Measurements from ENCODE around the gene FGF12.

FGF12 gene

GRCh38 chr3:192186498-192186897, 540.8 kb downstream of the FGF12 start:
- Histone ChIP-seq H3K9ac (no peak overlapping the region), H3K4me2 (peak overlapping the region in 3 of 11 experiments; percentile 15 to 35 (median 27); a peak in 4 of 22 replicates), H3K4me3 (no peak overlapping the region), H4K20me1 (no peaks in the 10 kb centered on the region; a peak in 1 of 22 replicates), H3K36me3 (no peaks in the 10 kb centered on the region), H3K9me3 (replicated peaks in 1 of 11) (no peaks in the 10 kb centered on the region), H3K4me1 (peaks cover 0 to 14% (median 0%) of the 10 kb centered on the region in 10 experiments; a peak in 6 of 20 replicates), H3K27me3 (no peaks in the 10 kb centered on the region), H3K27ac (no peak overlapping the region)
- no peak for TF ChIP-seq Cebpa-rat (IDR thresholded peaks at IDR 0.05)

- Histone ChIP-seq H3K27ac (no peak overlapping the region), H3K4me2 (peak overlapping the region in 3 of 11 experiments; percentile 15 to 35 (median 27); a peak in 4 of 22 replicates), H3K9me3 (replicated peaks in 1 of 11) (no peaks in the 10 kb centered on the region), H3K4me1 (peaks cover 0 to 14% (median 0%) of the 10 kb centered on the region in 10 experiments; a peak in 6 of 20 replicates), H3K36me3 (no peaks in the 10 kb centered on the region), H4K20me1 (no peaks in the 10 kb centered on the region; a peak in 1 of 22 replicates), H3K9ac (no peak overlapping the region), H3K27me3 (no peaks in the 10 kb centered on the region), H3K4me3 (no peak overlapping the region)
- TF ChIP-seq Cebpa-rat (IDR thresholded peaks at IDR 0.05): no peak
These were observed 541.3 kb downstream of the FGF12 start for GRCh38 chr3:192186045-192186444.

GRCh38 chr3:192183109-192183508, 544.2 kb downstream of the FGF12 start:
- no peaks in the 10 kb centered on the region; a peak in 1 of 22 replicates for H4K20me1 ChIP-seq
- H3K4me3 ChIP-seq: no peak overlapping the region
- H3K27me3 ChIP-seq: no peaks in the 10 kb centered on the region
- no peak overlapping the region for H3K4me2 ChIP-seq
- no peak overlapping the region for H3K9ac ChIP-seq
- H3K9me3 ChIP-seq (replicated peaks in 1 of 11): no peaks in the 10 kb centered on the region
- no peaks in the 10 kb centered on the region for H3K36me3 ChIP-seq
- TF ChIP-seq Cebpa-rat (IDR thresholded peaks at IDR 0.05): no peak
- H3K4me1 ChIP-seq: peaks cover 0 to 14% (median 0%) of the 10 kb centered on the region in 10 experiments; a peak in 6 of 20 replicates
- H3K27ac ChIP-seq: no peak overlapping the region

GRCh38 chr3:192181151-192181550, 546.2 kb downstream of the FGF12 start:
- Histone ChIP-seq H3K4me3 (no peak overlapping the region), H3K36me3 (no peaks in the 10 kb centered on the region), H3K27me3 (no peaks in the 10 kb centered on the region), H4K20me1 (no peaks in the 10 kb centered on the region; a peak in 1 of 22 replicates), H3K4me2 (no peak overlapping the region), H3K9ac (no peak overlapping the region), H3K4me1 (peaks cover 0 to 2% (median 0%) of the 10 kb centered on the region in 10 experiments; a peak in 6 of 20 replicates), H3K27ac (no peak overlapping the region), H3K9me3 (replicated peaks in 1 of 11) (no peaks in the 10 kb centered on the region)
- TF ChIP-seq Cebpa-rat (IDR thresholded peaks at IDR 0.05): no peak

- Histone ChIP-seq H4K20me1 (no peaks in the 10 kb centered on the region), H3K4me3 (no peak overlapping the region), H3K4me1 (no peaks in the 10 kb centered on the region), H3K27ac (no peak overlapping the region), H3K9ac (no peak overlapping the region), H3K27me3 (no peaks in the 10 kb centered on the region), H3K36me3 (no peaks in the 10 kb centered on the region), H3K4me2 (no peak overlapping the region), H3K9me3 (replicated peaks in 1 of 11) (peaks cover 0 to 5% (median 0%) of the 10 kb centered on the region in 11 experiments; a peak in 1 of 22 replicates)
- TF ChIP-seq Cebpa-rat (IDR thresholded peaks at IDR 0.05): no peak
These were observed 550.0 kb downstream of the FGF12 start for GRCh38 chr3:192177383-192177782.

GRCh38 chr3:192174283-192174682, 553.1 kb downstream of the FGF12 start:
- Histone ChIP-seq H3K4me3 (no peak overlapping the region), H3K27ac (no peak overlapping the region), H3K36me3 (no peaks in the 10 kb centered on the region), H3K9me3 (replicated peaks in 1 of 11) (peaks cover 0 to 5% (median 0%) of the 10 kb centered on the region in 11 experiments; a peak in 1 of 22 replicates), H3K9ac (no peak overlapping the region), H3K4me2 (no peak overlapping the region), H4K20me1 (no peaks in the 10 kb centered on the region), H3K4me1 (peaks cover 0 to 17% (median 0%) of the 10 kb centered on the region in 10 experiments; a peak in 5 of 20 replicates), H3K27me3 (no peaks in the 10 kb centered on the region)
- no peak for TF ChIP-seq Cebpa-rat (IDR thresholded peaks at IDR 0.05)

- H3K4me3 ChIP-seq: no peak overlapping the region
- peaks cover 0 to 5% (median 0%) of the 10 kb centered on the region in 11 experiments; a peak in 1 of 22 replicates for H3K9me3 ChIP-seq (replicated peaks in 1 of 11)
- H3K36me3 ChIP-seq: no peaks in the 10 kb centered on the region
- no peaks in the 10 kb centered on the region for H4K20me1 ChIP-seq
- no peak overlapping the region for H3K9ac ChIP-seq
- H3K4me1 ChIP-seq: peaks cover 0 to 24% (median 0%) of the 10 kb centered on the region in 10 experiments; a peak in 5 of 20 replicates
- TF ChIP-seq Cebpa-rat (IDR thresholded peaks at IDR 0.05): no peak
- no peaks in the 10 kb centered on the region for H3K27me3 ChIP-seq
- no peak overlapping the region for H3K4me2 ChIP-seq
- H3K27ac ChIP-seq: no peak overlapping the region
These were observed 556.1 kb downstream of the FGF12 start for GRCh38 chr3:192171213-192171612.

- no peaks in the 10 kb centered on the region for H3K36me3 ChIP-seq
- H3K9me3 ChIP-seq (replicated peaks in 1 of 11): peaks cover 0 to 3% (median 0%) of the 10 kb centered on the region in 11 experiments; a peak in 1 of 22 replicates
- no peak overlapping the region for H3K4me3 ChIP-seq
- H3K9ac ChIP-seq: no peak overlapping the region
- peaks cover 0 to 24% (median 0%) of the 10 kb centered on the region in 10 experiments; a peak in 5 of 20 replicates for H3K4me1 ChIP-seq
- TF ChIP-seq Cebpa-rat (IDR thresholded peaks at IDR 0.05): no peak
- H3K27ac ChIP-seq: no peak overlapping the region
- no peaks in the 10 kb centered on the region for H3K27me3 ChIP-seq
- H4K20me1 ChIP-seq: no peaks in the 10 kb centered on the region
- peak overlapping the region in 2 of 11 experiments; percentile 37 to 52; a peak in 2 of 22 replicates for H3K4me2 ChIP-seq
These were observed 556.7 kb downstream of the FGF12 start for GRCh38 chr3:192170659-192171058.

- no peak for TF ChIP-seq Cebpa-rat (IDR thresholded peaks at IDR 0.05)
- Histone ChIP-seq H3K27ac (no peak overlapping the region), H3K4me3 (no peak overlapping the region)
These were observed 557.3 kb downstream of the FGF12 start for GRCh38 chr3:192170031-192170430.

More at GRCh38 chr3:192170031-192170430, 557.3 kb downstream of the FGF12 start:
- Histone ChIP-seq H3K4me2 (peak overlapping the region in 2 of 11 experiments; percentile 37 to 52; a peak in 3 of 22 replicates), H3K4me1 (peaks cover 0 to 24% (median 0%) of the 10 kb centered on the region in 10 experiments; a peak in 5 of 20 replicates), H3K36me3 (no peaks in the 10 kb centered on the region), H3K9me3 (replicated peaks in 1 of 11) (no peaks in the 10 kb centered on the region), H3K27me3 (no peaks in the 10 kb centered on the region), H3K9ac (no peak overlapping the region), H4K20me1 (no peaks in the 10 kb centered on the region)

All from BLaER1 treated with 17β-estradiol and CSF1 and Interleukin-3, amounts not matched to agents 10 nM and 100 nM (cell line).